HEK293 (cell line): ENCODE data around the gene RAF1.

Source experiments
- CTCF ChIA-PET: fragments of 350-600 bp; formaldehyde crosslinking; extraction: SDS; loops from one replicate; lab custom pipeline; 2021; ENCODE audit warnings: antibody characterized with exemption; lab: Yijun Ruan, JAX
- POLR2A ChIA-PET: fragments of 300-600 bp; formaldehyde crosslinking; extraction: SDS; loops from one replicate; lab custom pipeline; 2020; ENCODE audit warnings: antibody characterized with exemption, inconsistent platforms; lab: Yijun Ruan, JAX
- H3K27ac ChIP-seq: fragments of 200-500 bp; sonication (Bioruptor generic); 2 replicates; pipeline ENCODE4 v1.5.1; 2014; ENCODE audit warnings: low read depth, low read length, control low read depth, inconsistent platforms; ENCODE audit errors: extremely low read depth
- H3K36me3 ChIP-seq, 2 experiments: fragments of 200-500 bp in 1 of 2; sonication (Bioruptor generic) in 1 of 2; 1 replicate in 1 of 2; 2 replicates in 1 of 2; pipeline ENCODE4 v1.5.1; 2014 to 2017; ENCODE audit warnings: inconsistent platforms in 2 of 2, low read length in 2 of 2; ENCODE audit not compliant: control insufficient read depth in 2 of 2, insufficient read depth in 1 of 2
- H3K4me1 ChIP-seq: fragments of 200-500 bp; sonication (Bioruptor generic); 2 replicates; pipeline ENCODE4 v1.5.1; 2014; ENCODE audit warnings: mild to moderate bottlenecking, low read length, inconsistent platforms; ENCODE audit not compliant: control insufficient read depth, insufficient read depth
- H3K4me3 ChIP-seq: 2 replicates; pipeline ENCODE4 v1.5.1; 2011; ENCODE audit warnings: low read depth, mild to moderate bottlenecking, control low read depth, low read length, moderate library complexity
- H3K9me3 ChIP-seq: fragments of 200-500 bp; sonication (Bioruptor generic); 2 replicates; pipeline ENCODE4 v1.5.1; 2014; ENCODE audit warnings: low read depth, low read length, inconsistent platforms; ENCODE audit not compliant: control insufficient read depth, insufficient read depth
- FEZF1 ChIP-seq: fragments of 450-650 bp; formaldehyde crosslinking; IDR thresholded peaks from 2 replicates; pipeline ENCODE4 v1.5.1; 2016; ENCODE audit warnings: missing biosample characterization, missing genetic modification characterization
- GFI1B ChIP-seq: fragments of 450-650 bp; formaldehyde crosslinking; IDR thresholded peaks from 2 replicates; pipeline ENCODE4 v1.5.1; 2016; ENCODE audit warnings: missing biosample characterization, missing genetic modification characterization
- HIC1 ChIP-seq: fragments of 450-650 bp; formaldehyde crosslinking; IDR thresholded peaks from 2 replicates; pipeline ENCODE4 v1.5.1; 2016; ENCODE audit warnings: missing biosample characterization, missing genetic modification characterization
- HOXC10 ChIP-seq: sonication (generic); formaldehyde crosslinking; IDR thresholded peaks from 2 replicates; pipeline ENCODE4 v1.8.1; 2023; ENCODE audit warnings: mild to moderate bottlenecking, missing genetic modification reagents
- OSR2 ChIP-seq: fragments of 450-650 bp; formaldehyde crosslinking; IDR thresholded peaks from 2 replicates; pipeline ENCODE4 v1.5.1; 2016; ENCODE audit warnings: missing biosample characterization, missing genetic modification characterization
- PBX3 ChIP-seq: sonication (generic); formaldehyde crosslinking; IDR thresholded peaks from 2 replicates; pipeline ENCODE4 v1.8.1; 2022; ENCODE audit warnings: mild to moderate bottlenecking, moderate library complexity, missing genetic modification reagents
- PRDM6 ChIP-seq: fragments of 450-650 bp; formaldehyde crosslinking; IDR thresholded peaks from 2 replicates; pipeline ENCODE4 v1.5.1; 2017; ENCODE audit warnings: missing biosample characterization, missing genetic modification characterization
- SP7 ChIP-seq: fragments of 450-650 bp; formaldehyde crosslinking; IDR thresholded peaks from 2 replicates; pipeline ENCODE4 v1.5.1; 2016; ENCODE audit warnings: missing biosample characterization, missing genetic modification characterization
- ZBTB17 ChIP-seq: fragments of 450-650 bp; formaldehyde crosslinking; IDR thresholded peaks from 2 replicates; pipeline ENCODE4 v1.5.1; 2016; ENCODE audit warnings: missing biosample characterization, missing genetic modification characterization
- ZBTB48 ChIP-seq: fragments of 450-650 bp; formaldehyde crosslinking; IDR thresholded peaks from 2 replicates; pipeline ENCODE4 v1.5.1; 2016; ENCODE audit warnings: missing biosample characterization, missing genetic modification characterization
- ZNF10 ChIP-seq: fragments of 450-650 bp; formaldehyde crosslinking; IDR thresholded peaks from 2 replicates; pipeline ENCODE4 v1.5.1; 2017; ENCODE audit warnings: missing biosample characterization, missing genetic modification characterization
- ZNF112 ChIP-seq: fragments of 450-650 bp; formaldehyde crosslinking; IDR thresholded peaks from 2 replicates; pipeline ENCODE4 v1.5.0; 2017; ENCODE audit warnings: missing biosample characterization, missing genetic modification characterization
- ZNF114 ChIP-seq: fragments of 450-650 bp; formaldehyde crosslinking; IDR thresholded peaks from 2 replicates; pipeline ENCODE4 v1.5.0; 2017; ENCODE audit warnings: missing biosample characterization, missing genetic modification characterization
- ZNF132 ChIP-seq: fragments of 450-650 bp; formaldehyde crosslinking; IDR thresholded peaks from 2 replicates; pipeline ENCODE4 v1.5.1; 2017; ENCODE audit warnings: missing biosample characterization, missing genetic modification characterization, borderline replicate concordance
- ZNF223 ChIP-seq: fragments of 450-650 bp; formaldehyde crosslinking; IDR thresholded peaks from 2 replicates; pipeline ENCODE4 v1.5.1; 2016; ENCODE audit warnings: missing biosample characterization, missing genetic modification characterization
- ZNF24 ChIP-seq: fragments of 450-650 bp; formaldehyde crosslinking; IDR thresholded peaks from 2 replicates; pipeline ENCODE4 v1.5.1; 2016; ENCODE audit warnings: missing biosample characterization, missing genetic modification characterization
- ZNF292 ChIP-seq: fragments of 450-650 bp; formaldehyde crosslinking; IDR thresholded peaks from 2 replicates; pipeline ENCODE4 v1.5.1; 2016; ENCODE audit warnings: low read depth, missing biosample characterization, missing genetic modification characterization, borderline replicate concordance
- ZNF302 ChIP-seq: fragments of 450-650 bp; formaldehyde crosslinking; IDR thresholded peaks from 2 replicates; pipeline ENCODE4 v1.5.1; 2016; ENCODE audit warnings: missing biosample characterization, missing genetic modification characterization, low read depth
- ZNF354C ChIP-seq: fragments of 450-650 bp; formaldehyde crosslinking; IDR thresholded peaks from 2 replicates; pipeline ENCODE4 v1.5.1; 2016; ENCODE audit warnings: missing biosample characterization, missing genetic modification characterization, low read depth, borderline replicate concordance
- ZNF366 ChIP-seq: fragments of 450-650 bp; formaldehyde crosslinking; conservative IDR thresholded peaks from 2 replicates; pipeline ENCODE4 v1.5.1; 2016; ENCODE audit warnings: missing biosample characterization, missing genetic modification characterization
- ZNF433 ChIP-seq: fragments of 450-650 bp; formaldehyde crosslinking; IDR thresholded peaks from 2 replicates; pipeline ENCODE4 v1.5.1; 2016; ENCODE audit warnings: missing biosample characterization, missing genetic modification characterization, low read depth
- ZNF473 ChIP-seq: fragments of 450-650 bp; formaldehyde crosslinking; IDR thresholded peaks from 2 replicates; pipeline ENCODE4 v1.5.1; 2017; ENCODE audit warnings: missing biosample characterization, missing genetic modification characterization
- ZNF530 ChIP-seq: fragments of 450-650 bp; formaldehyde crosslinking; IDR thresholded peaks from 2 replicates; pipeline ENCODE4 v1.5.1; 2016; ENCODE audit warnings: low read depth, missing biosample characterization, missing genetic modification characterization
- ZNF548 ChIP-seq: fragments of 450-650 bp; formaldehyde crosslinking; IDR thresholded peaks from 2 replicates; pipeline ENCODE4 v1.5.1; 2016; ENCODE audit warnings: missing biosample characterization, missing genetic modification characterization
- ZNF626 ChIP-seq: fragments of 450-650 bp; sonication (Bioruptor Pico); formaldehyde crosslinking; IDR thresholded peaks from 2 replicates; pipeline ENCODE4 v1.5.1; 2018; ENCODE audit warnings: missing biosample characterization, missing genetic modification characterization, inconsistent platforms
- ZNF645 ChIP-seq: fragments of 450-650 bp; formaldehyde crosslinking; IDR thresholded peaks from 2 replicates; pipeline ENCODE4; 2016; ENCODE audit warnings: missing biosample characterization, missing genetic modification characterization
- ZNF670 ChIP-seq: fragments of 450-650 bp; formaldehyde crosslinking; IDR thresholded peaks from 2 replicates; pipeline ENCODE4 v1.5.1; 2016; ENCODE audit warnings: missing biosample characterization, missing genetic modification characterization, low read depth
- ZNF76 ChIP-seq: fragments of 450-650 bp; formaldehyde crosslinking; IDR thresholded peaks from 2 replicates; pipeline ENCODE4; 2016; ENCODE audit warnings: low read depth, missing biosample characterization, missing genetic modification characterization, borderline replicate concordance

The RAF1 gene

GRCh38 chr3:12629560-12629959 lies 34.4 kb downstream of the RAF1 start (continued):
- TF ChIP-seq ZNF76 (tag by site-specific recombination) (no peak), ZNF112 (tag by site-specific recombination) (no peak), ZNF473 (tag by site-specific recombination) (no peak), OSR2 (tag by site-specific recombination) (peak; percentile 91), ZNF366 (peak; percentile 61)
- TF ChIP-seq, all 188 proteins: peak for 24

- Histone ChIP-seq H3K9me3 (no peaks in the 10 kb centered on the region), H3K4me1 (peaks cover 17% of the 10 kb centered on the region), H3K4me3 (no peak overlapping the region), H3K27ac (no peak overlapping the region), H3K36me3 (no peaks in the 10 kb centered on the region; a peak in 1 of 3 replicates)
- CTCF ChIA-PET: no interaction called here
- TF ChIP-seq ZNF302 (tag by site-specific recombination): no peak
- no peak for TF ChIP-seq ZNF670 (tag by site-specific recombination)
- TF ChIP-seq ZNF548: no peak
- no peak for TF ChIP-seq ZBTB17 (tag by site-specific recombination)
- TF ChIP-seq ZNF530 (tag by site-specific recombination): no peak
- no peak for TF ChIP-seq ZNF354C
- no peak for TF ChIP-seq HIC1 (tag by site-specific recombination)
- no peak for TF ChIP-seq FEZF1
- TF ChIP-seq ZNF433 (tag by site-specific recombination): no peak
- no peak for TF ChIP-seq GFI1B
- TF ChIP-seq ZNF626 (tag by site-specific recombination): no peak
- TF ChIP-seq ZBTB48 (tag by site-specific recombination): no peak
- POLR2A ChIA-PET: interaction anchor here (0.6 kb wide), 1 partner anchor 90 kb away, joined by 4 read pairs; no protein-coding TSS in a partner anchor
These were observed 35.1 kb downstream of the RAF1 start for GRCh38 chr3:12628813-12629212.

GRCh38 chr3:12627370-12627769 lies 36.5 kb downstream of the RAF1 start:
- Histone ChIP-seq H3K4me3 (no peak overlapping the region), H3K27ac (no peak overlapping the region)
- POLR2A ChIA-PET: no interaction called here
- TF ChIP-seq ZNF114 (tag by site-specific recombination): no peak
- TF ChIP-seq ZNF24 (tag by site-specific recombination): no peak
- TF ChIP-seq ZNF366: 0 out of 2 replicates have a peak, but pooled peaks have one; percentile 17
- TF ChIP-seq HOXC10 (CRISPR knock-in tag): no peak
- no peak for TF ChIP-seq ZNF292 (tag by site-specific recombination)
- no peak for TF ChIP-seq ZNF645 (tag by site-specific recombination)
- no peak for TF ChIP-seq PBX3 (CRISPR knock-in tag)
- no peak for TF ChIP-seq ZNF548
- peak; percentile 62 for TF ChIP-seq SP7
- TF ChIP-seq ZNF223 (tag by site-specific recombination): no peak
- TF ChIP-seq PRDM6 (tag by site-specific recombination): peak; percentile 59; the same call in 1 of the 2 replicates
- no peak for TF ChIP-seq ZNF10 (tag by site-specific recombination)
- TF ChIP-seq ZNF132: no peak
- TF ChIP-seq, all 188 proteins: peak for 3
- CTCF ChIA-PET: interaction anchor here (1.2 kb wide), 1 partner anchor 17 kb away, joined by 3 read pairs; no protein-coding TSS in a partner anchor
- peaks cover 17% of the 10 kb centered on the region for H3K4me1 ChIP-seq
- H3K36me3 ChIP-seq: no peaks in the 10 kb centered on the region; a peak in 1 of 3 replicates
- H3K9me3 ChIP-seq: no peaks in the 10 kb centered on the region
